ENCODE results near the gene SERGEF.

The SERGEF gene

GRCh38 chr11:17765356-17766072, 247.3 kb downstream of the SERGEF start:
- H3K36me3 ChIP-seq (ENCODE audit: control insufficient read depth in 5 of 5, insufficient read depth in 5 of 5, low read length in 5 of 5), result no peaks in the 10 kb centered on the region
- H3K4me3 ChIP-seq (ENCODE audit: low read depth in 1 of 5, low read length in 5 of 5), result no peak overlapping the region
- H3K27ac ChIP-seq (ENCODE audit: low read depth, low read length), result no peak overlapping the region
- no peak overlapping the region for H3K9ac ChIP-seq (ENCODE audit: low read length in 5 of 5)
- peaks cover 0 to 19% (median 13%) of the 10 kb centered on the region in 5 donors for H3K27me3 ChIP-seq (ENCODE audit: control insufficient read depth in 5 of 5, insufficient read depth in 4 of 5, low read length in 5 of 5)
- H3K4me1 ChIP-seq (ENCODE audit: control insufficient read depth in 5 of 5, insufficient read depth in 5 of 5, low read length in 5 of 5), result peaks cover 0 to 3% (median 0%) of the 10 kb centered on the region in 5 donors
- H3K9me3 ChIP-seq (ENCODE audit: control insufficient read depth in 5 of 5, low read length in 5 of 5), result no peaks in the 10 kb centered on the region

- Histone ChIP-seq H3K27me3 (ENCODE audit: control insufficient read depth in 5 of 5, insufficient read depth in 4 of 5, low read length in 5 of 5) (peaks cover 0 to 19% (median 14%) of the 10 kb centered on the region in 5 donors), H3K27ac (ENCODE audit: low read depth, low read length) (no peak overlapping the region), H3K36me3 (ENCODE audit: control insufficient read depth in 5 of 5, insufficient read depth in 5 of 5, low read length in 5 of 5) (no peaks in the 10 kb centered on the region), H3K4me3 (ENCODE audit: low read depth in 1 of 5, low read length in 5 of 5) (no peak overlapping the region), H3K9me3 (ENCODE audit: control insufficient read depth in 5 of 5, low read length in 5 of 5) (no peaks in the 10 kb centered on the region), H3K9ac (ENCODE audit: low read length in 5 of 5) (no peak overlapping the region), H3K4me1 (ENCODE audit: control insufficient read depth in 5 of 5, insufficient read depth in 5 of 5, low read length in 5 of 5) (peaks cover 0 to 4% (median 0%) of the 10 kb centered on the region in 5 donors)
Observed at GRCh38 chr11:17764446-17765218, 248.2 kb downstream of the SERGEF start.

DNA sequence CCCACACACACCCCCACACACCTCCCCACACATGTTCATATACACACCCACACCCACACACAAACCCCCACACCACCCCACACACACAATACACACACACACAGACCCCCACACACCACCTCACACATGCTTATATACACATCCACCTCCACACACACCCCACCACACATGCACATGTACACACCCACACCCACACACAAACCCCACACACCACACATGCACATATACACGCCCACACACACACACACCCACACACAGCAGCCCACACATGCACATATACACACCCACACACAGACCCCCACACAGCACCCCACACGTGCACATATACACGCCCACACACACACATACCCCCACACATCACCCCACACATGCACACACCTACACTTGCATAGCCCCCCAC, 249.1 kb downstream of the SERGEF start:
- Histone ChIP-seq H3K4me1 (ENCODE audit: control insufficient read depth in 5 of 5, insufficient read depth in 5 of 5, low read length in 5 of 5) (peaks cover 0 to 4% (median 0%) of the 10 kb centered on the region in 5 donors), H3K36me3 (ENCODE audit: control insufficient read depth in 5 of 5, insufficient read depth in 5 of 5, low read length in 5 of 5) (no peaks in the 10 kb centered on the region), H3K27ac (ENCODE audit: low read depth, low read length) (no peak overlapping the region), H3K9ac (ENCODE audit: low read length in 5 of 5) (no peak overlapping the region), H3K9me3 (ENCODE audit: control insufficient read depth in 5 of 5, low read length in 5 of 5) (peaks cover 0 to under 1% (median 0%) of the 10 kb centered on the region in 5 donors), H3K27me3 (ENCODE audit: control insufficient read depth in 5 of 5, insufficient read depth in 4 of 5, low read length in 5 of 5) (peaks cover 0 to 19% (median 14%) of the 10 kb centered on the region in 5 donors), H3K4me3 (ENCODE audit: low read depth in 1 of 5, low read length in 5 of 5) (no peak overlapping the region)

- Histone ChIP-seq H3K36me3 (ENCODE audit: control insufficient read depth in 5 of 5, insufficient read depth in 5 of 5, low read length in 5 of 5) (no peaks in the 10 kb centered on the region), H3K27me3 (ENCODE audit: control insufficient read depth in 5 of 5, insufficient read depth in 4 of 5, low read length in 5 of 5) (peaks cover 0 to 19% (median 14%) of the 10 kb centered on the region in 5 donors), H3K9ac (ENCODE audit: low read length in 5 of 5) (no peak overlapping the region), H3K27ac (ENCODE audit: low read depth, low read length) (no peak overlapping the region), H3K4me1 (ENCODE audit: control insufficient read depth in 5 of 5, insufficient read depth in 5 of 5, low read length in 5 of 5) (peaks cover 0 to 4% (median 0%) of the 10 kb centered on the region in 5 donors), H3K9me3 (ENCODE audit: control insufficient read depth in 5 of 5, low read length in 5 of 5) (peaks cover 0 to 5% (median 0%) of the 10 kb centered on the region in 5 donors), H3K4me3 (ENCODE audit: low read depth in 1 of 5, low read length in 5 of 5) (no peak overlapping the region)
Observed at GRCh38 chr11:17763244-17763643, 249.6 kb downstream of the SERGEF start.

DNA sequence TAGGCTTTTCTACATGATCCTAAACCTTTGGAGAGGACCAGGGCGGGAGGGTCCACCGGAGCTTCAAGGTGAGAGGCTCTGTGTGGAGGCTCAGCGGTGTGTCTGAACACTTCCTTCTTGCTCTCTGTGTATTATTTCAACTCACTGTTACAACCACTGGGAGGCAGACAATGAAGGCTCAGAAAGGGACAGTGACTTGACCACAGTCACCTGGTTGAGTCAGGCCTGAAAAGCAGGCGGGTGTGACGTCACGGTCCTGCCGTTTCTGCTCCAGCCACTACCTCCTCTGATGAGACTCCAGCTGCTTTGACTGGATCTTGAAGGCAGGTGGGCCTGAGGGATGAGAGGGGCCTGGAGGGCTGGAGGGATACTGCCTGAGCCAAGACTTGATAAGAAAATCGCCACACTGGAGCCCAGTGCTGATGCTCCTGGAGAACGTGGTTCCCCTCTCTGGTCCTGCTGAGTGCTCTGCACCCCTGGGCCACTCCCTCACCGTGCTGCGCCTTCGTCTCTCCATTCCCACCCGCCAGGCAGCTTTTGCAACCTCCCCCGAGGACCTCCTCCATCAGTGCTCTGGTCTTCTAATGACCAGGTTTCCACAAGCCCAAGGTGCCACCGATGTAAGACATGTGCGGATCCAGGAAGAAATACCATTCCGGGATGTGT, 250.4 kb downstream of the SERGEF start:
- Histone ChIP-seq H3K4me3 (ENCODE audit: low read depth in 1 of 5, low read length in 5 of 5) (no peak overlapping the region), H3K27me3 (ENCODE audit: control insufficient read depth in 5 of 5, insufficient read depth in 4 of 5, low read length in 5 of 5) (peaks cover 0 to 19% (median 14%) of the 10 kb centered on the region in 5 donors), H3K36me3 (ENCODE audit: control insufficient read depth in 5 of 5, insufficient read depth in 5 of 5, low read length in 5 of 5) (no peaks in the 10 kb centered on the region), H3K9me3 (ENCODE audit: control insufficient read depth in 5 of 5, low read length in 5 of 5) (peaks cover 0 to 5% (median 0%) of the 10 kb centered on the region in 5 donors), H3K9ac (ENCODE audit: low read length in 5 of 5) (no peak overlapping the region), H3K27ac (ENCODE audit: low read depth, low read length) (no peak overlapping the region), H3K4me1 (ENCODE audit: control insufficient read depth in 5 of 5, insufficient read depth in 5 of 5, low read length in 5 of 5) (peaks cover 0 to 4% (median 0%) of the 10 kb centered on the region in 5 donors)

DNA sequence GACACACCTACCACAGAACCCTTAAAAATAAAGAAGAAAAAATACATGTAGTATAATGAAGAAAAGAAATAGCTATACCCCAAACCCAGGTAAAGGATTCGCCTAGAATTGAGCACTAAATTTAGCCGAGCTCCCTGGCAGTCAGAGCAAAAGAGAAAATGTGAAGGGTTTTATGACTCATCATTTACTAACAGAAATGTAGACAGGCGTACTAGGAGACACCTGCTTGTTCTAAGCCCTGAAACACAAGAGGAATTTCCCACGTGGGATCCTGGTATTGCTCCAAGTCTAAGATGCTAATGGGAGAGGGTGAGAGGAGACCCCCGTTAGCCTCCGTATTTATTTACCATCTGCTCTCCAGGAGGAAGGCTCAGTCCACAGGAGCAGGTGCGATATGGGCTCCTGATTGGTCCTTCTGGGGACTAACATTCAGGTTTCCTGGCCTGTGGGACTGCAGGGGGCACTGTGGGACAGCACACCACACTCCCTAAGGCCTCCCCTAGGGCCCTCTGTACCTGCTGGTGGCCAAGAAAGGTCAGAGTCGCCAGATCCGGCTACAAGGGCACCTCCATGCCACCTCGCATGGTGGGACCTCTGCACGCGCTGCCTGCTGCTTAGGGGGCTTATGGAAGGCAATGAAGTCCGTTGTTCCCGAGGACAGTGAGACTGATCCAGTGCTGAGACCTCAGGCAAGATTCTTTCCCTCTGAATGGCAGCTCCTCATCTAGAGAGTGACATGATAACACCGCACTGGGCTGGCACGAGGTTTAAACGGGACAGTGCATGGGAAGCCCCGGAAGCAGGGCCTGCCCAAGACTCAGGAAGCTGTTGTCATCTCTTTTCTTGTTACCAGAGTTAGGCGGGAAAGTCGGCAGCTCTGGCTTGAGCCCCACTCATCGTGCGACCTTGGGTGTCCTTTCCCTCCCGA, 252.5 kb downstream of the SERGEF start:
- Histone ChIP-seq H3K27me3 (ENCODE audit: control insufficient read depth in 5 of 5, insufficient read depth in 4 of 5, low read length in 5 of 5) (peaks cover 0 to 14% (median 8%) of the 10 kb centered on the region in 5 donors), H3K36me3 (ENCODE audit: control insufficient read depth in 5 of 5, insufficient read depth in 5 of 5, low read length in 5 of 5) (no peaks in the 10 kb centered on the region), H3K9ac (ENCODE audit: low read length in 5 of 5) (no peak overlapping the region), H3K4me1 (ENCODE audit: control insufficient read depth in 5 of 5, insufficient read depth in 5 of 5, low read length in 5 of 5) (peaks cover 0 to 4% (median 0%) of the 10 kb centered on the region in 5 donors), H3K27ac (ENCODE audit: low read depth, low read length) (no peak overlapping the region), H3K9me3 (ENCODE audit: control insufficient read depth in 5 of 5, low read length in 5 of 5) (peaks cover 0 to 5% (median 0%) of the 10 kb centered on the region in 5 donors), H3K4me3 (ENCODE audit: low read depth in 1 of 5, low read length in 5 of 5) (no peak overlapping the region)

- no peak overlapping the region for H3K4me3 ChIP-seq (ENCODE audit: low read depth in 1 of 5, low read length in 5 of 5)
- H3K27ac ChIP-seq (ENCODE audit: low read depth, low read length), result no peak overlapping the region
- H3K27me3 ChIP-seq (ENCODE audit: control insufficient read depth in 5 of 5, insufficient read depth in 4 of 5, low read length in 5 of 5), result peaks cover 0 to 14% (median 2%) of the 10 kb centered on the region in 5 donors
- peaks cover 0 to 5% (median 0%) of the 10 kb centered on the region in 5 donors for H3K9me3 ChIP-seq (ENCODE audit: control insufficient read depth in 5 of 5, low read length in 5 of 5)
- peaks cover 0 to 4% (median 0%) of the 10 kb centered on the region in 5 donors for H3K4me1 ChIP-seq (ENCODE audit: control insufficient read depth in 5 of 5, insufficient read depth in 5 of 5, low read length in 5 of 5)
- no peak overlapping the region for H3K9ac ChIP-seq (ENCODE audit: low read length in 5 of 5)
- no peaks in the 10 kb centered on the region for H3K36me3 ChIP-seq (ENCODE audit: control insufficient read depth in 5 of 5, insufficient read depth in 5 of 5, low read length in 5 of 5)
Observed at GRCh38 chr11:17755891-17756290, 257.0 kb downstream of the SERGEF start.

DNA sequence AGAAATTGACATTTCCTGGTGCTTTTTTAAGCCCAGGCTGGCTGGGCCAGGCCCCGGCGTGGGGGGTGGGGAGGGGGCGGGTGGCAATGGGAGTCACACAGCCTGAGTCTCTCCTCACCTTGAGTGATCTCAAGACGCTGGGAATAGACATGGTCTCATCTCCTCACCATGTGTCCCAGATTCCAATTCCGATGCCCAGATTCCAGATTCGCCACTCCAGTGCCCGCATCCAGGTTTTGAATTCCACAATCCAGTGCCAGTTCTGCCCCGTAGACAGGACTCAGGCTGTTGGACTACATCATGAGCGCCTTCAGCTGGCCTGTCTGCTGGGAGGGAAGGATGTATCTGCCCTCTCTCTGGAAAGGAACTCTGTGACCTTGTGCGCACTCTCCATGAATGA, 259.2 kb downstream of the SERGEF start:
- Histone ChIP-seq H3K27me3 (ENCODE audit: control insufficient read depth in 5 of 5, insufficient read depth in 4 of 5, low read length in 5 of 5) (peaks cover 0 to 17% (median 0%) of the 10 kb centered on the region in 5 donors), H3K4me1 (ENCODE audit: control insufficient read depth in 5 of 5, insufficient read depth in 5 of 5, low read length in 5 of 5) (peaks cover 0 to 9% (median 6%) of the 10 kb centered on the region in 5 donors), H3K9ac (ENCODE audit: low read length in 5 of 5) (no peak overlapping the region), H3K9me3 (ENCODE audit: control insufficient read depth in 5 of 5, low read length in 5 of 5) (peaks cover 0 to 5% (median 0%) of the 10 kb centered on the region in 5 donors), H3K27ac (ENCODE audit: low read depth, low read length) (no peak overlapping the region), H3K4me3 (ENCODE audit: low read depth in 1 of 5, low read length in 5 of 5) (no peak overlapping the region), H3K36me3 (ENCODE audit: control insufficient read depth in 5 of 5, insufficient read depth in 5 of 5, low read length in 5 of 5) (no peaks in the 10 kb centered on the region)

DNA sequence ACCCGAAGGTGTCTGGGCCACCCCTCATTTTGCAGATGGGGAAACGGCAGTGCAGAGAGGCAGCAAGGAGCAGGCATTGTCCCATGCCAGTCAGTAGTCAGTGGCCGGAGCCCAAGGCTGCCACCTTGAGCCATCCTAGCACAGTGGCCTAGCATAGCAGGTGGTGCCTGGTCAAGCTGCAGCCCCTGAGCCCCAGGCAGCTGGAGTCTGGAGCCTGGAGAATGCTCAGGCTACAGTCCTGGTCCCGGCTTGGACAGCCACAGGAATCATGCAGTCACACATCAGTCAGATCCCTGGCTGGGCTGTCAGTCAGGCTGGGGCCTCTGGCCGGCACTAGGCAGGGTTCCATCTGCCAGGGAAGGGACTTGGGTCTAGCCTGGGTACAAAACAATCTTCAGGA, 259.7 kb downstream of the SERGEF start:
- H3K9me3 ChIP-seq (ENCODE audit: control insufficient read depth in 5 of 5, low read length in 5 of 5), result peaks cover 0 to 1% (median 0%) of the 10 kb centered on the region in 5 donors
- no peak overlapping the region for H3K4me3 ChIP-seq (ENCODE audit: low read depth in 1 of 5, low read length in 5 of 5)
- no peak overlapping the region for H3K27ac ChIP-seq (ENCODE audit: low read depth, low read length)
- H3K9ac ChIP-seq (ENCODE audit: low read length in 5 of 5), result no peak overlapping the region
- H3K27me3 ChIP-seq (ENCODE audit: control insufficient read depth in 5 of 5, insufficient read depth in 4 of 5, low read length in 5 of 5), result peaks cover 0 to 17% (median 0%) of the 10 kb centered on the region in 5 donors
- peaks cover 0 to 9% (median 6%) of the 10 kb centered on the region in 5 donors for H3K4me1 ChIP-seq (ENCODE audit: control insufficient read depth in 5 of 5, insufficient read depth in 5 of 5, low read length in 5 of 5)
- no peaks in the 10 kb centered on the region for H3K36me3 ChIP-seq (ENCODE audit: control insufficient read depth in 5 of 5, insufficient read depth in 5 of 5, low read length in 5 of 5)

Measured in subcutaneous abdominal adipose tissue (tissue), 5 donors.